Brain microvascular endothelial cell (primary cell): ENCODE data around the gene KCND3.

Source experiments
- DNase-seq: peaks from one replicate; pipeline ENCODE4 v3.0.0-alpha.2; 2020
- H3K27ac ChIP-seq: fragments of 250-450 bp; sonication (Bioruptor Pico); 2 replicates; pipeline ENCODE4 v1.5.1; 2020; ENCODE audit warnings: mild to moderate bottlenecking, moderate library complexity
- H3K27me3 ChIP-seq: fragments of 250-450 bp; sonication (Bioruptor Pico); replicated peaks from 2 replicates; pipeline ENCODE4 v1.5.1; 2020; ENCODE audit warnings: mild to moderate bottlenecking
- H3K36me3 ChIP-seq: fragments of 250-450 bp; sonication (Bioruptor Pico); replicated peaks from 2 replicates; pipeline ENCODE4 v1.5.1; 2020; ENCODE audit warnings: mild to moderate bottlenecking
- H3K4me3 ChIP-seq: 2 replicates; pipeline ENCODE4 v1.5.1; 2011; ENCODE audit warnings: low read depth, mild to moderate bottlenecking, control low read depth, low read length, moderate library complexity
- in situ Hi-C: cut with HindIII; loops from 2 replicates; pipeline ENCODE4 v1.10.0; 2017; ENCODE audit warnings: low sequenced_read_pairs, low pct_ligation_motif_present
- TF ChIP-seq, protein P1 (sequence below): IDR thresholded peaks from 2 replicates; pipeline ENCODE4 v1.5.1; 2011; ENCODE audit warnings: low read depth, mild to moderate bottlenecking, moderate library complexity, low read length, control low read depth, inconsistent platforms; ENCODE audit errors: missing control alignments

KCND3 gene

DNA sequence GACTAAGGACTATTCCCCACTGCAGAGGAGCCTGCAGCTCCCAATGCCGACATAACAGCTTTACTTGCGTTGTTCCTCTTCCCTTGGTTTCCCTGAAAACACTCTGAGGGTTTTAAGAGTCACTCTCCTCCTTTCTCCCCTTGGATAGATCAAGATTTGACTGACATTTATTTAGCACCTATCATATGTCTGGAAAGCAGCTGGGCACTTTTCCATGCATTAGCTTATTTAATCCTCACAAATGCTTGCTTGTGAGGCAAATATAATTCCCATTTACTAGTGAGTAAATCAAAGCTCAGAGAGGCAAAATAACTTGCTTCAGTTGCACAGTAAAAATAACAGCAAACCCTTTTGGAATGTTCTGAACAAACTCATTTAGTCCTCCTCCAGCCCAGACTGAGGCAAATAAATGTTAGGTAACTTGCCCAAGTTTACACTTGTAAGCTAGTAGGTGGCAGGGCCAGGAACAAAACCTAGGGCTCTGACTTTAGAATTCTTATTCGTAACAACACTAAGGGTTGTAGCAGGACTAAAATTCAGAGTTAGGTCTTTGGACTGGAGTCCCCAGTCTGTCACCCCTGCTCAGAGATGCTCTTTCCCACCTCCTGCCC is 81.4 kb downstream of the KCND3 start:
- no peak for DNase-seq
- in situ Hi-C loops = no loop called here
- Histone ChIP-seq H3K27me3 (no peaks in the 10 kb centered on the region), H3K36me3 (no peaks in the 10 kb centered on the region), H3K4me3 (no peak overlapping the region), H3K27ac (no peak overlapping the region)
- TF ChIP-seq, protein P1, sequence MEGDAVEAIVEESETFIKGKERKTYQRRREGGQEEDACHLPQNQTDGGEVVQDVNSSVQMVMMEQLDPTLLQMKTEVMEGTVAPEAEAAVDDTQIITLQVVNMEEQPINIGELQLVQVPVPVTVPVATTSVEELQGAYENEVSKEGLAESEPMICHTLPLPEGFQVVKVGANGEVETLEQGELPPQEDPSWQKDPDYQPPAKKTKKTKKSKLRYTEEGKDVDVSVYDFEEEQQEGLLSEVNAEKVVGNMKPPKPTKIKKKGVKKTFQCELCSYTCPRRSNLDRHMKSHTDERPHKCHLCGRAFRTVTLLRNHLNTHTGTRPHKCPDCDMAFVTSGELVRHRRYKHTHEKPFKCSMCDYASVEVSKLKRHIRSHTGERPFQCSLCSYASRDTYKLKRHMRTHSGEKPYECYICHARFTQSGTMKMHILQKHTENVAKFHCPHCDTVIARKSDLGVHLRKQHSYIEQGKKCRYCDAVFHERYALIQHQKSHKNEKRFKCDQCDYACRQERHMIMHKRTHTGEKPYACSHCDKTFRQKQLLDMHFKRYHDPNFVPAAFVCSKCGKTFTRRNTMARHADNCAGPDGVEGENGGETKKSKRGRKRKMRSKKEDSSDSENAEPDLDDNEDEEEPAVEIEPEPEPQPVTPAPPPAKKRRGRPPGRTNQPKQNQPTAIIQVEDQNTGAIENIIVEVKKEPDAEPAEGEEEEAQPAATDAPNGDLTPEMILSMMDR = no peak

DNA sequence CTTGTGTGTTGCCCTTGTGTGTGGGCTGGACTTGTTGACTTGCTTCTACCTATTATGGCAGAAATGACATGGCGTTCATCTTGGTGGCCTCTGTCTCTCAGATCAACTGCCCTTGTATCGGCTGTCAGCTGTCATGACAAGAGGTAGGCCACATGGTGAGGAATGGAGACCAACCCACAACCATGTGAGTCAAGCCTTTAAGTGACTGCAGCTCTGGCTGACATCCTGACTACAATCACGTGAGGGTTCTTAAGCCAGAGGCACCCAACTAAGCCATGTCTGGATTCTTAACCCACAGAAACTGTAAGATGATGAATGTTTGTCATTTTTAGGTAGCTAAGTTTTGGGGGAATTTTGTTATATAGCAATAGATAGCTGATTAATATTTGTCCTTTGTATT is 82.1 kb downstream of the KCND3 start:
- H3K27ac ChIP-seq = no peak overlapping the region
- TF ChIP-seq, protein P1 = no peak
- no peaks in the 10 kb centered on the region for H3K36me3 ChIP-seq
- no peak for DNase-seq
- H3K4me3 ChIP-seq = no peak overlapping the region
- in situ Hi-C loops = no loop called here
- H3K27me3 ChIP-seq = no peaks in the 10 kb centered on the region

DNA sequence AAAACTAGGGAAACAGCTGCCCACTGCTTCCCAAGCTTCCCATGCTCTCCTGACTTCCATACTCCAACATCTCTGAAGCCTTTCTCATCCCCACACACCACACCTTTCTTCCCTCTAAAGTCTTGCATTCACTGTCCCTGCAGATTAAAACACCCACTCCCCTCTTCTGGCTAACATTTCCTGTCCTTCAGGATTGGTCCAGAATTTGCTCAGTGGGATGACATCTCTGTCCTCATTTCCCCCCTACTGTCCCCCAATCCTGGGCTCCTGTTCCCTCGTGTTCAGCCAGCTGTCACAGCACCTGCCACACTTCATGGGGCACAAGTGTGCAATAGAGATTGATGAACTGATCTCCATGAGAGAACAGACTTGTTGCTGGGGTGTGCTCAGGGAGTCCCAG is 82.7 kb downstream of the KCND3 start:
- H3K36me3 ChIP-seq = no peaks in the 10 kb centered on the region
- no peaks in the 10 kb centered on the region for H3K27me3 ChIP-seq
- TF ChIP-seq, protein P1 = no peak
- no peak for DNase-seq
- in situ Hi-C loops = no loop called here
- no peak overlapping the region for H3K27ac ChIP-seq
- H3K4me3 ChIP-seq = no peak overlapping the region

DNA sequence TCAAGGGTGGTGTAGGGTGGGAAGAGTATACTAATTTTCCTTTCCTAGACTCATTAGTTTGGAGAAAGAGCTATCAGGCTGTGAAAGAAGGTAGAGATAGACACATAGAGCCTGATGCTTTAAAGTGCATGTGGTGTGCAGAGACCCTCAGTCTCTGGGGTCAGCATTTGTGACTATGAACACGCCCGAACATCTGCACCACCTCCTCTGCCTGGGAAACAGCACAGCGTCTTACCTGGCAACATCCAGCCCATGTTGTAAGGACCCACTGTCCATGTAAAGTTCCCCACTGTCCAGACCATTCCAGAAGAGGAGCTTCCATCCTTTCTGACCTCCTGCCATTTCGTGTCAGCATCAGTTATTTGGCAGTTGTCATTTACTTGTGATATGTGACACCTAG is 83.4 kb downstream of the KCND3 start:
- Histone ChIP-seq H3K27me3 (no peaks in the 10 kb centered on the region), H3K27ac (no peak overlapping the region), H3K4me3 (no peak overlapping the region), H3K36me3 (no peaks in the 10 kb centered on the region)
- no peak for DNase-seq
- in situ Hi-C loops = no loop called here
- TF ChIP-seq, protein P1 = no peak

DNA sequence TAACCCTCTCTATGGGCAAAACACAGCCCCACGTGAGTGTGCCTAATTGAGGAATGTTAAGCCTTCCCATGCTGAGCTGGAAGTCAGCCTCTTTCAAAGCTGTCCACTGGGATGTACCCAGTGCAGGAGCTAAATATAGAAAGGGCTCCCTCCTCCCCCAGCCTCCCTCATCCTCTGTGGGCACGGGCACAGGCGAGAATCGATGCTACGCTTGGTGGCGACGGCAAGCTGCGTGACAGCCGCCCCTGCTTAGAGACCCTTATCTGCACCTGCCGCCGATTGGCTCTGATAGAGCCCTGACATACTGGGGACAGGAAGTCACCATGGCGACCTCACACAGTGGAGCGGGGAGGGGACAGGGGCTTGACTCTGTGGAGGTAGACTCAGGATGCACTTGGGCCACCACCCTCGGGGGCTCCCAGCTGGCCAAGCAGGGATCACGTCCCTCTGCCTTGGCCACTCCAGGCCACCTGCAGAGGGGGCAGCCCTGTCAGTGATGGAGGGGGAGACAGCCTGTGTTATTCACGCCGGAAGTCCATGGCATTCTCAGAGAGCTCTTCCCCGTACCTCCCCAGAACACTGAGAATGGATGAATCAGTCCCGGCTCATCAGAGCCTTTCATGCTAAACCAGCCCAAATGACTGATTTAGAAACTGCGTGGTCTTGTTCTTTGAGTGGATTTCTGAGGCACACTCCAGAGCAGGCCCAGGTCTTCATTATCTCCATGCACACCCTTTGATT is 84.8 kb downstream of the KCND3 start:
- Histone ChIP-seq H3K27me3 (no peaks in the 10 kb centered on the region), H3K27ac (no peak overlapping the region), H3K4me3 (no peak overlapping the region), H3K36me3 (no peaks in the 10 kb centered on the region)
- TF ChIP-seq, protein P1 = no peak
- in situ Hi-C loops = no loop called here
- no peak for DNase-seq

DNA sequence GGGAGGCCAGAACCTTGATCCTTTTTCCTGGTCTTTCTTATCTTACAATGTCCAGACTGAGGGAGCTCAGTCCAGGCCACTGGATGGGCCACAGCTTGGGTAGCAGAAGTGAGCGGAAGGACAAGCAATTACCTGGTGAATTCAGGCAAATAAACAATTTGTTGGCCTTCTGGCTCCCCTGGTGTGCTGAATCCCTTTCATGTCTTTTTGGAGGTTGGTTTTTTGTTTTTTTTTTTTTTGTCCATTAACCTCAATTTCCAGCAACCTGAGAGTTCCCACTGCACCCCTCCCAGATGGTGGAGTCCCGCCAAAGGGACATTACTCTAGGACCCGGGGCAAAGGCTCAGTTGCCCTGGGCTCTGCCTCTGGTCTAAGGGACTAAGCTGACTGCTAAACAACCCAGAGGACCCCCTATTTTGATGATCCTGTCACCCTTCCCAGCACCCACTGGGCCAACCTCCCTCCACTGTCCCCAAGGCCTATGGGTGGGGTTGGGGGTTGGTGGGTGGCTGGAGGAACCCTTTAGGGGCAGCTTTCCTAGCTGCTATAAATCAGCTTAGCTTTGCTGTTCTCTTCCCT is 85.5 kb downstream of the KCND3 start:
- in situ Hi-C loops = no loop called here
- DNase-seq = no peak
- Histone ChIP-seq H3K27me3 (no peaks in the 10 kb centered on the region), H3K27ac (no peak overlapping the region), H3K36me3 (no peaks in the 10 kb centered on the region), H3K4me3 (no peak overlapping the region)
- TF ChIP-seq, protein P1 = no peak
